HG03432 (cell line): Measurements from ENCODE around the gene USP25.
"Not testable (repeated sequence)": the region's sequence is repeated elsewhere in the genome, so short reads cannot be mapped to it uniquely, and the experiment has no call there.

ENCODE experiments used
- ATAC-seq: cut with Tn5 transposase; IDR thresholded peaks from one replicate; pipeline ENCODE4 v1.9.1; 2021; ENCODE audit warnings: mild to moderate bottlenecking, moderate library complexity; ENCODE audit not compliant: unreplicated experiment

The USP25 gene

DNA sequence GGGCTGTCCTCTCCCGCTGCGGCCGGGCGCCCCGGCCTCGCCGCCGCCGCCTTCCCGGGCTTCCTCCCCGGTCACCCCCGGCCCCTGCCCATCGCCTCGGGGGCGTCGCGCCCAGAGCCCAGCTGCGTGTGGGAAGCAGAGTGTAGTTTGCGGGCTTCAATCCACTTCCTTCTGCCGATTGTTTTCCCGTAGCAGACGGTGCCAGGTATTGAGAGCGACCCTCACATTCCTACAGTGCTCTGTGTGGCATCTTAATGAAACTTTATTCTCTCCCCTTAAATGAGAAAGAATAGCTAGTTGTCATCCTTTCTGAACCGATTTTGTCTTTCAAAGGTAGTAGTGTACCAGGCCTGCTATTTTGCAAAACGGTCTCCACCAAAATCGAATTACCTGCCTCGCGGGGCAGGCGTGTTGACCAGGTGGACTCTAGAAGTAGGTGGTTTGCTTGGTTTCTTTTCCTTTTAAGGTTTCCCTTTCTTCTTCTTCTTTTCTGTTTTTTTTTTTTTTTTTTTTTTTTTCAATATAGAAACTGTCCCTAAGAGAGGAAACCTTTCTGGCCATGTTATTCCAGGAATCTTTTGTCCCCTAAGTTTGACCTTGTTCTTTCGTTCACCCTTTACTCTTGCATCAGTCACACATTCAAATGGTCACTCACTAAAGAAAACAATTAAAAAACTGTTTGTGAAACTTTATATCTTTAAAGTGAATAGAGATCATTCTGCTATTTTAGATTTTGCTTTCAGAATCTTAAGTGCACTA, 881 bp downstream of the USP25 start:
- no peak for ATAC-seq

DNA sequence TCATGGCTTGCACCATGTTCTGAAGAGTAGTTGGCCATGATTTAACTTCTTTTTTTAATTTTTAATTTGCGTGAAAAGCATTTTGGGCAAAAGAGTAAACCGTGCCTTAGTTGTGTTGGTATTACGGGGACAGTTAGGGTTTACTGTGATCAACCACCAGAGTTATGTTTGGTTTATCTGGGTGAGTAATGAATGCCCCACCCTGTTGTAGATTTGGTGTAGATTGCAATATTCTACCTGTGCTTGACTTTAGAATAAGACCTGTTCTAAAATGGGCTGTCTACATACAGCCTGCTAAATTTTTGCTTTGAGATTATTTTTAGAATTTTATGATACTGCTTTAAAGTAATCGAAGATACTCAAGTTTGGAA, 1.4 kb downstream of the USP25 start:
- no peak for ATAC-seq

DNA sequence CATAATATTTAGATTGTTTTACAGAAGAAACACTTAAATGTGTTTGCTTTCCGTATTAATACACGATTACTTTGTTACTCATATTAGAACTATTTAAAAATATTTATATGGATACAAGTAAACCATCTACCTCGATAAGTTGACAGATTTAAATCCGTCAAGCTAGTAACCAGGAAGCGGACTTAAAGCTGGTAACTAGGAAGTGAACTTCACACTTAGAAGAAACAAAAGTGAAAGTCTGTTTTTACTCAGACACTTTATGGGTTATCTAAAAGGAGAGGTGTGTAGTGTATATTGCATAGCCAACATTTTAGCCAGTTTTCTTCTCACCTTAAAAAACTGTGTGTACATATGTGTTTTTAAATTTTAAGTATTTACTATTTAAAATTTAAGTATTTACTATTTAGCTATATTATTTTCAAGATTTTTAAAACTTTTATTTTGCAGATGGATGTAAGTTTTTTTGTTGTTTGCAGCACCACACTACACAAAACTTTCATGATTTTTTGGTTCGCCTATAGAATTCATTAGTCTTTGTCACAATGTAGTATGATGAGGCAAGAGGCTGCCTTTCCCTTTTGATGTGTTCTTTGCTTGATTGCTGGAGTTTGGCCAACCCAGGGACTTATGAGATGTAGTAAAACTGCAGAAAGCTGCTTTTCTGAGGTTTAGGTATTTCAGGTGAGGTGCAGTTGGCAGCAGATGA, 2.7 kb downstream of the USP25 start:
- peak; percentile 45 for ATAC-seq

DNA sequence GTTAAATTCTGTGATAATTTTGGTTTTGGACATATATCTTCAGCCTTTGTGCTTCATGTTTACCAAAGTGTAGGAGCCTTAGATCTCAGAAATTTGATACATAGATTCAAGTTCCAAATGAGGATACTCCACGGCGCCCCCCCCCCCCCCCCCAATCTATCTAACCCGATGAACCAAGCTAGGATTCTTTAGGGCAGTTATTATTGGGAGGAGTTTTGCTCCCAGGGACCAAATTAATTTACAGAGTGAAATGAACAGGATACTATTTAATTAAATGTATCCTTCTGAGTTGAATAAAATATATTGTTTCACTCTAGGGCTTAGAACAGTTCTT, 3.2 kb downstream of the USP25 start:
- no peak for ATAC-seq

DNA sequence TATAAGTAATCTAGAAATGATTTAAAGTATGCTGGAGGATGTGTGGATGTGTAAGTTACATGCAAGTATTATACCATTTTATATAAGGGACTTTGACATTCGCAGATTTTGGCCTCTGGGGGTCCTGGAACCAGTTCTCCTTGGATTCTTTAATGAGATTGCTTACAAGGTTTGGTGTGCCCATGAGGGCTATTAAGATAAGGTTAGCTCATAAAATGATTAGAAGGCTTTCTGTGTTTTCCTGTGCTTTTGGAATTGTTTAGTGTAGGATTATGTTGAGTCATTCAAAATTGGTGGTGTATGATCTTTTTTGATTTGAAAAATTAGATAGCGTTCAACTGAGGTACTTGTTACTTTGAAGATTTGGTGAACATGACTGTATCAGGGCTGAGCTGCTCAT, 5.6 kb downstream of the USP25 start:
- ATAC-seq: no peak

DNA sequence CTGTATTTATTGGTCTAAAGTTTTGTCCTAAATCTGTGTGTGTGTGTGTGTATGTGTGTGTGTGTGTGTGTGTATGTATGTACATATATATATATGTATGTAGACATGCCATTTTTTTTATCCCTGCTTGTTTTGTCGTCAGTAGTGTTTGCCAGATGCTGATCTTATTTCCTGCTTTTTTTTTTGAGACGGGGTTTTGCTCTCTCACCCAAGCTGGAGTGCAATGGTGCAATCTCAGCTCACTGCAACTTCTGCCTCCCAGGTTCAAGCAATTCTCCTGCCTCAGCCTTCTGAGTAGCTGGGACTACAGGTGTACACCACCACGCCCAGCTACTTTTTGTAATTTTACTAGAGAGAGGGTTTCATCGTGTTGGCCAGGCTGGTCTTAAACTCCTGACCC, 6.1 kb downstream of the USP25 start:
- ATAC-seq: not testable (repeated sequence)

DNA sequence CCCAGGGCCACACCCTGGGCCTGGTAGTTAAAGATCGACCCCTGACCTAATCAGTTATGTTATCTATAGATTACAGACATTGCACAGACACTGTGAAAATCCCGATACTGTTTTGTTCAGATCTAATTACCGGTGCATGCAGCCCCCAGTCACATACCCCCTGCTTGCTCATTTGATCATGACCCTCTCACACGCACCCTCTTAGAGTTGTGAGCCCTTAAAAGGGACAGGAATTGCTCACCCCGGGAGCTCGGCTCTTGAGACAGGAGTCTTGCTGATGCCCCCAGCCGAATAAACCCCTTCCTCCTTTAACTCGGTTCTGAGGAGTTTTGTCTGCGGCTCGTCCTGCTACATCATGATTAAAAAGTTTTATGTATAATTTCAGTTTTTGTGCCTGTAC, 9.0 kb downstream of the USP25 start:
- not testable (repeated sequence) for ATAC-seq

DNA sequence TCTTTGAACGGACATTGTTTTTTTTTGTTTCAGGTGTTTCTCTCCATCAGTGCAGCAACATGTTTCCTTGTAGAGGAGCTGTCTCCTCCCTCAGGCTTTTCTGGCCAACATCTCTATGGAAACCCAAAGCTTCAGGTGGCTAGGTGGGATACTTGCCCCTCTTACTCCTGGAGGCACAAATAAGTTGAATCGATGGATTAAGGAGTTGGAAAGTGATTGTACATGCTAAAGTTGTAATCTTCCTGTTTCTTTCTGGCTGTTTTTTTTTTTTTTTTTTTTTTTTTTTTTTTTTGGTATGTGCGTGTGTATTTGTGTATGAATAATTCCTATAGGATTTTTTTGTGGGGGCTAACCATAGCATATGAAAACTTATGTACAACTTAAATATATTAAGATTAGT, 10.6 kb downstream of the USP25 start:
- no peak for ATAC-seq

DNA sequence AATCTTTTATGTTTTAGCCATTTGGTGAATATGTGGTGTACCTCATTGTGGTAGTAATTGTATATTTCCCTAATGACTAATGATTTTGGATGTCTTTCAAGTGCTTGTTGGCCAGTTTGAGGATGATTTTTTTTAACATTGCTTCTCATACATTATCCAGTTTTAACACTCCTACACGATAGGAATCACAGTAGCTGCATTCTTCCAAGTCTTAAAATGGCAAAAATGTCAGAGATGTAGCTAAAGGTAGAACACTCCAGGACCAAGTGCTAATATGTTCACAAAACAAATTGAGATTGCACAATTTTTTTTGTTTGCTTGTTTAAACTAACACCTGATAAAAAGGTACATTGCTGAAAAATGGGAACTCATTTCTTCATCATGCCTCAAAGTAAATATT, 11.7 kb downstream of the USP25 start:
- no peak for ATAC-seq

DNA sequence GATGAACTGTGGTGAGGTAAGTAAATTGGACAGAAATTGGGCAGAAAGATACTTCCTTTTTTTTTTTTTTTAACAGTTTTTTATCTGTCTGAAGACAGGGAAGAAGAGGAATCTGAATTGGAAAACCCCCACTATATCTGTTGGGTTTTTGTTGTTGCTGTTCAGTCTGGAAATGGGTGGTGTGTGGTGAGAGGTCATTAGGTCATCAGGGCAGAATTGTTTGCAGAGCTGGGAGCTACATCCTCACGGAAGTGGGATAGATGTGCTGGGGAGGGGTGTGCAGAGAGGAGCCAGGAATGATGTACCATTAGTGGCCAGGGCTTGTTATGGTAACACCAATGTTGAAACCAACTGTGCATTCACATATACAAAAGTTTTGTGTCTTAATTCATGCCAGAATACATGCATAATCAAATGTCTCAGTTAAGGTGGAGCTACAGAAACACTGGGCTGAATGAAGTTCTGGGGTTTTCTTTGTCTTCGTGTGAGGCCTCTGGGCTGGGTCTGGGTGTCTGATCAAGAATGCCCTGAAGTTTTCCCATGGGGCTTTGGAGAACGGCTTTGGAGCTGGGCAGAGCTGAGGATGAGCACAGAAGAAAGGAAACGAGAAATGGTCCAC, 12.4 kb downstream of the USP25 start:
- no peak for ATAC-seq

DNA sequence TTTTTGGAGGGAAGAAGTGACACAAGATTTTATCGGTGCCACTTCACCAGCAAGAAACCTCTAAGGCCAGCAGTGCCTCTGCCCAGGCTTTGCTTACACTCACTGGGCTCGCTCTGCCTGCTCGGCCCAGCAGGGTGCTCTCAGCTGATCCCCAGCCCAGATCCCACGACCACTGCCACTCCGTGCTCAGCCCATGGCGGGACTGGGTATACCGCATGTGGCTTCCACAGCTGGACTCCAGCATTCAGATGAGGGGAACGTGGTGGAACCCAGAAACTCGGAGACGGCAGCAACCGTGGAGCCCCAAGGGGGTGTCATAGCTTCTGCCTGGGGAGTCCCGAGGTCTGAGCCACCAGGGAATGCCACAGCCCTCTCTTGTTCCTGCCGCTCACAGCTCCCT, 12.9 kb downstream of the USP25 start:
- no peak for ATAC-seq

DNA sequence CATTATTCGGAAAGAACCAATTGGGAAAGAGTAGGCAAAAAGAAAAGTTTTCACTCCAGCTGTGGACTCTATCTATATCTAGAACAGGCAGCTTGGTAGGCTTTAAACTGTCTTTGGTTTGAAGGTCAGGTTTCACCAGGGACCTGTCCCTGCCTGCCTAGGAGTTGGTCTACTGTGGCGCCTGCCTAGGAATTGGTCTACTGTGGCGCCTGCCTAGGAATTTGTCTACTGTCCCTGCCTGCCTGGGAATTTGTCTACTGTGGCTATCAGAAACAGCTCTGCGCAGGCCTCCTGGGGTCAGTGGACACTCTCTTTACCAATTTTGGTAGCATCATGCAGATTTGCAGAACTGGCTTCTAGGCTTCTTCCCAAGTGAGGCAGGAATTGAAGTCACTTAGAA, 13.8 kb downstream of the USP25 start:
- ATAC-seq: no peak

DNA sequence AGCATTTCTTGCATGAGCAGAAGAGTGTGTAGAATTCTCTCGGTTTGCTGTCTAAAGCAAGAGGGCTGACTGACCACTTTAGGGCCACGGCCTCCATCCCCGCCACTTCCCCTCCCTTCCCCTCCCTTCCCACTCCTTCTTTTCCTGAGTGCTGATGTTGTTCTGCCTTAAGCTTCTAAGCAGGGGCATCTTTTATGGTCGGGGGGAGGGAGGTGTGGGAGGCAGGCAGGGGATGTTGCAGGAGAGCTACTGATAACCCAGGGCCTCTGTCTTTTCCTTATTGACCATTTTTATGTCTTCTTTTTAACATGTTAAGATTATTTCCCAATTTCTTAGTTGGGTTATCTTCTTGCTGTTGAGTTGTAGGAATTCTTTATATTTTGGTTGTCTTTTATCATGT, 15.1 kb downstream of the USP25 start:
- no peak for ATAC-seq

DNA sequence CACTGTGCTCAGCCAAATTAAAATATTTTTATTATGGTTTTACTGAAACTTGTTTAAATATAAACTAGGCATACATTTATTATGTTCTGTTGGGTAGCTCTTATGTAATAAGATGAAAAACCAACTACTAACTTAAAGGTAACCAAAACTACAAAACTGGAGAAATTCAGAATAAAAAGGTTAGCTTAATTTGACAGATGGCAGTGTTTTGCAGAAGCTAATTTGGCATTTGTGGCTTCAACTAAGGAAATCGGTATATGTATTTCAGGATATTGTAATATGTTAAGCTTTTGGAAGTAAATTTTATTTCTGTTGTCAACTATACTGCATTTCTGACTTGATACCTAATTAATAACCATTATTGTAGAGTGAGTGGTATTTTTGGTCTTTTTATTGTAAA, 18.8 kb downstream of the USP25 start:
- ATAC-seq: no peak

DNA sequence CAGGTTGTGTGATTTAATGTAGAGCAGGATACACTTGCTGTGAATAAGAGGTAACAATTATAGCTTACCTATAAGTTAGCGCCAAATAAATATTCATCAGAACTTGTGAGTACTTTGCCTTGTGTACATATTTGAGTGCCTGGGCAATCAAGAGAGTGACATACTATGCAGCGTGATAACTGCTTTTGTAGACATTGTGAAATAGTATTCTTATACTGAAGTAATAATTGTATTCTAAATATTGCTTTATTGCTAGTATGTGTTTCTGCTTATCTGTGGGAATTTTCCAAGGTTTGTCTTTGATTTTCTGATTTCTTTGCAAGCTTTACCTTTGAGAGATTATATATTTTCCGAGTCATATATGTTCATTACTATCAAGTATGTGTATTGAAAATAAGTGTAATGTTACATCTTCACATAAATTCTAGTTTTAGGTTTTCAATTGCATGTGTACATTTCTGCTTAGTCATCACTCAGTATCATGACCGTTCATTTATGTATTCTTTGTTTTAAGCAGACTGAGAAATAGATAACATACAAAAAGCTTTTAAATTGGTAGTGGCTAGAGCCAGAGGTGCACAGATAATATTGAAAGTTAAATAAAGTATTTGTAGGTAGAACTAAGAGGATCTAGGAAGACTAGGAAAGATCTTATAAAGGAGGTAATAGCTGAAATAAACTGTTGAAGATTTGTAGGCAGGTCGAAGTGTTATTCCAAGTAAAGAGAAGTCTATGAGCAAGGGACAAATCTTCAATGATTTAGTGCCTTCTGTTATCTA, 19.5 kb downstream of the USP25 start:
- no peak for ATAC-seq

DNA sequence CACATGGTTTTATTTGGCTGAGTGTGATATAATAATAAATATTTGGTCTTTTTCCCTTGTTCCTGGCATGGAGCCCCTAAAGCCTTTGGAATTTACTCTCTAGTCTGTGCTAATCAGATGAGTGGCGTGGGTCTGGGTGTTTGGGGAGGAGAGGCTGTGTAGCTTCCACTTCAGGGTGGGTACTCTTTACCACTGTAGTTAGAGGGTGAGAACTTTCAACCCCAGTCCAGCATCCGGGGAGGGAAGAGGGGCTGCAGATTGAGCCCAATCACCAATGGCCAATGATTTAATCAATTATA, 20.0 kb downstream of the USP25 start:
- no peak for ATAC-seq

DNA sequence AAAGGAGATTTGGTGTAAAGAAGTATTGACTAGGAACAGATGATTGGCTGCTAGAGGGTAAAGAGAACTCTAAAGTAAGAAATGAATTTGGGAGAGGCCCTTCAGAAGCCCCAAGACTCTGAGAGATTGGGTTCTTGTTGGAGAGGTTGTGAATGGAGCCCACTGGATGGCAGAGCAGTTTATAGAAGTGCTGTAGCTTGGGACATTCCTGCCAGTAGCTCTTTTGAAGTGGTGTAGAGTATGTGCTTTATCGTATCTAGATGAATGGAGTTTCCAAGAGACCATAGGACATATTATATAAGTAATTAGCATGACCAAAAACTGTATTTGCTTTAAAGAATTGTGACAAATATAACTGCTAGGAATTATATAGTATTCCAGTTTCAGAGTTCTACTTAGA, 21.3 kb downstream of the USP25 start:
- no peak for ATAC-seq

DNA sequence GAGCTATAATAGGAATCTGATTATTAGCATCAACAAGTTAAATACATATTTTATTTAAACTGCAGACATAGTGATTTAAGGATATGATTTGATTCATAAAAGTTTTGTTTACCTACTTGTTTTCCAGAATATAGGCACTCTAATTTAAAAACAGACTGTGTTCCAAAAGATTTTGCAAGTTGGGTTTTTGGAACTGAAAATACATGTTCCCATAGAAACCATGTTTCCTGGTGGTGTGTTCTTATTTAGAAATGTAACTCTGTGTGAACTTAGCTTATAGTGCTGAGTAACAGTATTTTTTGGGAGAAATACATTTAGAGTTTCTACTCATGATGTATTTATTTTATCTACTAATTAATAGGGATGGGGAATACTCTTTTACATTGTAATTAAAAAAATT, 21.8 kb downstream of the USP25 start:
- ATAC-seq: no peak

DNA sequence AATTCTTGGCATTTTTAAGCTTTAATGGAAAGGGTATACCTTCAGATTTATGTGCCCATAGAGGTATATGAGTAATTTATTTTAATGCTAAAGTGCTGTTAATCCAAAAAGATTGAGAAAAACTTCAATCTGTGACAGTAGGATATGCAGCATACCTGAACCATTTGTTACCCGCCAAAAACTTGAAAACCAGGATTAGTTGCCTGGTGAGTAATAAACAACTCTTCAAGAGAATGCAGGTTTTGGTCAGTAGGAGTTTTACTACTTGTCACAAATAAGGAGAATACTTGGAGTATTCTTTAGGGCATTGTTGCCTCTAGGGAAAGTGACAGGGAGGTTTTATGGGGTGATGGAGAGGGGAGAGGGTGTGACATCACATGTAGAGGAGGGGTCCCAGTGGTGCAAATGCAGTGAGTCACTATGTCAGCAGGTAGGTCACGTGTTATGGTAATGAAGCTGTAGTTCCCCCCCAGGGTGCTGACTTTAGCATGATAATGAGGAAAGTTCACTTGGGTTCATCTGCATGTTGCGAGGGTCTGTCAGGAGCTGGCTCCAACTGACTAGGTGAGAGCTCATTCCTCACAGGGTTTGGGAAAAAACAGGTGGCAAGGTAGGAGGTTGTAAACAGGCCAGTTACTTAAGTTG, 23.1 kb downstream of the USP25 start:
- no peak for ATAC-seq

DNA sequence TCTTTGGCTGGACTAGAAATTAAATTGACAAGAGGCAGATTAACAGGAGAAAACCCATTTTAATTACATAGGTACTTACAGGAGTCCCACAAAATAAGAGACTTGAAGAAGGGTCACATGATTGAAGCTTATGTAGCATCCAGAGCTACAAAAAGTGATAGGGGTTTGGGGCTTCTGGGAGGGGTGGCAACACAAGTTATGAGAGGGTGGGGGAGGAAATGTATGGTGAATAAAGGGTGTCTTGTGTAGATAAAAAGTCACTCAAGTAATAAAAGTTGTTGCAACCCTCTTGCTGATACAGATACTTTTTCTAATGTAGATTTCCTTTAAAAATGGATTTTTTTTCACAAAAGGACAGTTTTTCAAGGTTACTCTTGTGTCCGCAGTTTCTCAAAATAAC, 24.0 kb downstream of the USP25 start:
- no peak for ATAC-seq

DNA sequence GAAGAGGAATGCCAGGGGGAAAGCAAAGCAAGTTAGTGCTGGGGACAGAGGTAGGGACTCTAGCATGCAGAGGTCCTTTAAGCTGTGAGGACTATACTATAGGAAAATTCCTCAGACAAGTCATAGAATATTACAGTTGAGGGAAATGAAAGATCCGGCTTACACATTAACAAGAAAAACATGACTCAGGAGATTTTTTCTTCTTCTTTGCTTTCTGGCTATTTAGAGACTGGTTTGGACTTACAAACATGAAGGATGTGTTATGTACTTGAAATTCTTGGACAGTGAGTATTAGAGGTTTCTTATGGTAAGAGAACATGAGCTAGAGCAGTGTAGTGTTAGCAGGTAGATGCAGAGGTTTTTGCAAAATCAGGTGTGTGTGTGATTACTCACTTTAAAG, 24.9 kb downstream of the USP25 start:
- ATAC-seq: no peak
